Heart right ventricle (tissue), 16 donors: ENCODE data around the gene MID2. TPM values are rescaled to one million over a fixed set of nuclear protein-coding genes. Genes with fewer than 3 reads are reported as not detected.
A peak's percentile ranks its signal among the peaks of the same experiment; 100 is the strongest.

Experiments used
- ATAC-seq, 8 donors: fragments of 200-7000 bp; cut with Tn5 transposase; one replicate each; pipeline ENCODE4 v1.9.1; 2020; ENCODE audit warnings: mild to moderate bottlenecking in 8 of 8, moderate library complexity in 8 of 8, moderate number of reproducible peaks in 1 of 8
- DNase-seq, 2 donors: peaks; one replicate each; pipeline ENCODE4 v3.0.0-alpha.2; 2020
- H3K27ac ChIP-seq, 10 donors: fragments of 200-600 bp; sonication (generic) in 2 of 10; one replicate each; pipeline versions ENCODE4 v1.5.0 to v1.8.0; 2020 to 2022; ENCODE audit warnings: mild to moderate bottlenecking in 3 of 10
- H3K27me3 ChIP-seq, 7 donors: fragments of 200-600 bp; one replicate each; pipeline ENCODE4 v1.8.0; 2021 to 2022; ENCODE audit warnings: mild to moderate bottlenecking in 2 of 7
- H3K36me3 ChIP-seq, 9 donors: fragments of 200-600 bp; sonication (generic) in 1 of 9; one replicate each; pipeline versions ENCODE4 v1.5.0 to v1.8.0; 2020 to 2022; ENCODE audit warnings: mild to moderate bottlenecking in 2 of 9
- H3K4me1 ChIP-seq, 9 donors: fragments of 200-600 bp; sonication (generic) in 1 of 9; one replicate each; pipeline versions ENCODE4 v1.5.0 to v1.8.0; 2020 to 2022; ENCODE audit warnings: mild to moderate bottlenecking in 4 of 9
- H3K4me3 ChIP-seq, 10 donors: fragments of 200-600 bp; sonication (generic) in 2 of 10; one replicate each; pipeline versions ENCODE4 v1.5.0 to v1.8.0; 2020 to 2022; ENCODE audit warnings: mild to moderate bottlenecking in 7 of 10, moderate library complexity in 2 of 10
- H3K9me3 ChIP-seq, 11 donors: fragments of 200-600 bp in 10 of 11; sonication (generic) in 2 of 11; one replicate each; pipeline versions ENCODE4 v1.5.0 to v1.8.0; 2013 to 2022; ENCODE audit warnings: mild to moderate bottlenecking in 2 of 11, control low read depth in 1 of 11, moderate library complexity in 1 of 11
- CTCF ChIP-seq, 9 donors: fragments of 200-600 bp; sonication (generic) in 2 of 9; IDR thresholded peaks; one replicate each; pipeline versions ENCODE4 v1.5.0 to v1.8.0; 2021 to 2022; ENCODE audit warnings: antibody characterized with exemption in 9 of 9, mild to moderate bottlenecking in 5 of 9, moderate library complexity in 1 of 9
- WGBS, 2 donors: extraction: QIAGEN DNeasy Blood & Tissue Kit; methylation state at CpG; one replicate each; pipeline ENCODE4 v1.1.7; 2013; ENCODE audit warnings: inconsistent platforms in 1 of 2; 5-methylcytosine and 5-hydroxymethylcytosine counted together
- intact Hi-C, 10 donors: fragments of 100-400 bp; cut with DNase I; formaldehyde crosslinking; loops; one replicate each; pipeline versions ENCODE4 v1.11.1 to v1.14.2; 2022
- polyA plus RNA-seq, 2 donors: library from polyadenylated mRNA; stranded (reverse); fragments of 200-250 nt; gene quantifications; one replicate each; pipeline ENCODE4 v1.2.3, GENCODE V29; 2013
- total RNA-seq, 10 donors: library from RNA; stranded (reverse); fragmentation: NEBNext Ultra II Directional in 3 of 10; extraction: Animal tissue kit (Norgen Biotek cat#: 25700) in 3 of 10; gene quantifications; one replicate each; pipeline versions ENCODE4 v1.2.1 to v1.2.4, GENCODE V29; 2021 to 2023
- donor health status: Arrhythmogenic right ventricular cardiomyopathy.
- donor health status: ischemic (EF 13 %, LVEDD 7.1; RV severe dilation, severe dysfunction).
- donor health status: healthy with polysubstance abuse.
- donor health status: DM: no; HTN: yes; CAD: no.
- donor health status: DM: no; HTN: no; CAD: no.
- donor health status: ischemic (EF 25% LVEDD 6.9; RV normal size, moderate dysfunction).
- donor health status: ischemic (EF 25% LVEDD 5.7; RV mildly dilated, moderate dysfunction).
- donor health status: healthy.
- donor health status: DM: yes; HTN: yes; CAD: no.
- donor health status: Ischemic cardiomyopathy.
- donor health status: ischemic (EF 35%, LVEDD 5.7; RV mildly dilated, moderate dysfunction).
- donor health status: nonischemic (EF 11% LVEDD 7.7; RV severe dilation, severe dysfunction).
- donor health status: DM: yes; HTN: yes; CAD: no.
- donor health status: PGD.
- donor health status: ischemic (EF 29% LVEDD 5.4; RV normal size, mild dysfunction).
- donor health status: nonischemic (EF 23%, LVEDD 6.1; RV moderate dilation, normal function).

The MID2 gene
- total and polyA plus RNA-seq, 12 donors: 0.51 to 10.7 (median 4.8) TPM

- no peak for TF ChIP-seq CTCF (IDR thresholded peaks at IDR 0.05)
- Histone ChIP-seq H3K4me1 (peaks cover 0 to 11% (median 0%) of the 10 kb centered on the region in 9 donors), H3K27ac (no peak overlapping the region), H3K9me3 (peaks cover 0 to 19% (median 0%) of the 10 kb centered on the region in 11 donors), H3K36me3 (no peaks in the 10 kb centered on the region), H3K4me3 (no peak overlapping the region), H3K27me3 (peaks cover 0 to 29% (median 0%) of the 10 kb centered on the region in 7 donors)
- intact Hi-C loops: no loop called here
- ATAC-seq: no peak
- DNase-seq: no peak
Observed at GRCh38 chrX:107818900-107819521, 6.7 kb upstream of the MID2 start.

- Histone ChIP-seq H3K4me1 (peaks cover 0 to 11% (median 0%) of the 10 kb centered on the region in 9 donors), H3K9me3 (peaks cover 0 to 19% (median 0%) of the 10 kb centered on the region in 11 donors), H3K36me3 (no peaks in the 10 kb centered on the region), H3K27me3 (peaks cover 0 to 54% (median 0%) of the 10 kb centered on the region in 7 donors), H3K4me3 (no peak overlapping the region), H3K27ac (no peak overlapping the region)
- intact Hi-C loops: no loop called here
- no peak for DNase-seq
- no peak for TF ChIP-seq CTCF (IDR thresholded peaks at IDR 0.05)
- WGBS, 2 donors: 94% methylated on average over 2 of the region's 2 CpGs
- no peak for ATAC-seq
Observed at GRCh38 chrX:107823042-107823441, 2.6 kb upstream of the MID2 start.

GRCh38 chrX:107823456-107823855 lies 2.2 kb upstream of the MID2 start:
- Histone ChIP-seq H3K4me1 (peaks cover 0 to 11% (median 0%) of the 10 kb centered on the region in 9 donors), H3K9me3 (peaks cover 0 to 17% (median 0%) of the 10 kb centered on the region in 11 donors), H3K4me3 (no peak overlapping the region), H3K36me3 (no peaks in the 10 kb centered on the region), H3K27me3 (peaks cover 0 to 58% (median 0%) of the 10 kb centered on the region in 7 donors), H3K27ac (no peak overlapping the region)
- DNase-seq (no peak), ATAC-seq (no peak)
- no peak for TF ChIP-seq CTCF (IDR thresholded peaks at IDR 0.05)
- WGBS, 2 donors: 25% methylated on average over 1 of the region's 1 CpG
- intact Hi-C loops: no loop called here

- peak overlapping the region; percentile 32 to 70 (median 58) for H3K4me3 ChIP-seq
- intact Hi-C loops: no loop called here
- DNase-seq: peak; percentile 5 to 30
- peaks cover 0 to 78% (median 0%) of the 10 kb centered on the region in 7 donors for H3K27me3 ChIP-seq
- ATAC-seq: peak; percentile 34 to 80 (median 61)
- H3K9me3 ChIP-seq: no peaks in the 10 kb centered on the region
- no peak for TF ChIP-seq CTCF (IDR thresholded peaks at IDR 0.05)
- H3K36me3 ChIP-seq: no peaks in the 10 kb centered on the region
- H3K4me1 ChIP-seq: peaks cover 0 to 12% (median 0%) of the 10 kb centered on the region in 9 donors
- WGBS, 2 donors: 1 to 2% methylated on average over 20 to 99 of the region's 100 CpGs
- H3K27ac ChIP-seq: peak overlapping the region; percentile 82 to 92 (median 87)
Observed at GRCh38 chrX:107826238-107827029, 768 bp downstream of the MID2 start.
